GM12878 (cell line): ENCODE results near the gene RPS8. TPM values are rescaled to one million over a fixed set of nuclear protein-coding genes. Genes with fewer than 3 reads are reported as not detected.
A peak's percentile ranks its signal among the peaks of the same experiment; 100 is the strongest.

Source experiments
- BACH1 ChIP-seq: fragments of 450-650 bp; IDR thresholded peaks from 2 replicates; pipeline ENCODE4 v1.6.1; 2017; ENCODE audit warnings: mild to moderate bottlenecking, borderline replicate concordance
- CHD1 ChIP-seq: IDR thresholded peaks from 2 replicates; pipeline ENCODE4 v1.6.1; 2012; ENCODE audit warnings: low read depth, low read length, improper control_type of control experiment
- EED ChIP-seq: sonication (generic); IDR thresholded peaks from 2 replicates; pipeline ENCODE4 v1.6.1; 2016; ENCODE audit warnings: antibody characterized with exemption, low read depth
- HCFC1 ChIP-seq: fragments of 150-350 bp; IDR thresholded peaks from 2 replicates; pipeline ENCODE4 v1.6.1; 2014; ENCODE audit warnings: low read length
- HDGF ChIP-seq: fragments of 450-650 bp; IDR thresholded peaks from 2 replicates; pipeline ENCODE4 v1.6.1; 2016; ENCODE audit warnings: antibody characterized with exemption
- HSF1 ChIP-seq: fragments of 150-350 bp; IDR thresholded peaks from 2 replicates; pipeline ENCODE4 v1.6.1; 2014; ENCODE audit warnings: mild to moderate bottlenecking, low read depth, low read length
- IKZF1 ChIP-seq: fragments of 450-650 bp; conservative IDR thresholded peaks from 2 replicates; pipeline ENCODE4 v1.6.1; 2017; ENCODE audit warnings: antibody characterized with exemption, mild to moderate bottlenecking
- JUNB ChIP-seq: IDR thresholded peaks from 2 replicates; pipeline ENCODE4 v1.6.1; 2016; ENCODE audit warnings: antibody characterized with exemption, mild to moderate bottlenecking
- MYB ChIP-seq: fragments of 150-350 bp; IDR thresholded peaks from 2 replicates; pipeline ENCODE4 v1.6.1; 2014; ENCODE audit warnings: mild to moderate bottlenecking, low read depth, low read length, borderline replicate concordance
- NFYA ChIP-seq: IDR thresholded peaks from 2 replicates; pipeline ENCODE4 v1.6.1; 2011; ENCODE audit warnings: low read depth, mild to moderate bottlenecking, low read length, improper control_type of control experiment, borderline replicate concordance
- NR2C2 ChIP-seq: IDR thresholded peaks from 2 replicates; pipeline ENCODE4 v1.6.1; 2011; ENCODE audit warnings: borderline replicate concordance, low read depth; ENCODE audit not compliant: control insufficient read depth, insufficient read length
- NRF1 ChIP-seq: conservative IDR thresholded peaks from 2 replicates; pipeline ENCODE4 v1.6.1; 2011; ENCODE audit warnings: mild to moderate bottlenecking, low read depth, low read length, improper control_type of control experiment
- PAX8 ChIP-seq: fragments of 450-650 bp; IDR thresholded peaks from 2 replicates; pipeline ENCODE4 v1.6.1; 2017; ENCODE audit warnings: mild to moderate bottlenecking, moderate library complexity
- PKNOX1 ChIP-seq: fragments of 450-650 bp; IDR thresholded peaks from 2 replicates; pipeline ENCODE4 v1.6.1; 2016; ENCODE audit warnings: mild to moderate bottlenecking
- RAD21 ChIP-seq: IDR thresholded peaks from 2 replicates; pipeline ENCODE4 v1.6.1; 2011; ENCODE audit warnings: mild to moderate bottlenecking, low read depth, low read length, moderate library complexity; ENCODE audit not compliant: insufficient read depth
- RB1 ChIP-seq: fragments of 450-650 bp; formaldehyde crosslinking; IDR thresholded peaks from 2 replicates; pipeline ENCODE4 v1.6.1; 2017; ENCODE audit warnings: mild to moderate bottlenecking, borderline replicate concordance
- SMARCA5 ChIP-seq: fragments of 450-650 bp; IDR thresholded peaks from 2 replicates; pipeline ENCODE4 v1.6.1; 2017; ENCODE audit warnings: mild to moderate bottlenecking
- SREBF1 ChIP-seq: IDR thresholded peaks from 2 replicates; pipeline ENCODE4 v1.6.1; 2012; ENCODE audit warnings: mild to moderate bottlenecking, low read length
- YBX1 ChIP-seq: fragments of 450-650 bp; IDR thresholded peaks from 2 replicates; pipeline ENCODE4 v1.6.1; 2016; ENCODE audit warnings: antibody characterized with exemption
- ZBED1 ChIP-seq: IDR thresholded peaks from 2 replicates; pipeline ENCODE4 v1.6.1; 2016; ENCODE audit warnings: borderline replicate concordance
- ZBTB4 ChIP-seq: fragments of 450-650 bp; formaldehyde crosslinking; IDR thresholded peaks from 2 replicates; pipeline ENCODE4 v1.4.0; 2022; ENCODE audit warnings: mild to moderate bottlenecking, moderate library complexity
- polyA plus RNA-seq, 11 experiments: library from polyadenylated mRNA; depleted of rRNA in 4 of 11; unstranded in 6 of 11; stranded (reverse) in 5 of 11; fragments of >200 nt; fragmentation: Nextera tagmentation in 4 of 11; fragmentation: Illumina TruSeq in 1 of 11; extraction: Ambion mirVana in 4 of 11; extraction: Trizol in 1 of 11; gene quantifications; 1 replicate in 1 of 11; 2 replicates in 10 of 11; pipeline versions ENCODE4 v1.2.1 to v1.2.3, GENCODE V29; 2011 to 2016; ENCODE audit warnings: inconsistent platforms in 2 of 11, missing spikeins in 2 of 11, low read depth in 1 of 11
- total RNA-seq, 4 experiments: library from RNA; depleted of rRNA in 3 of 4; stranded (reverse); fragments of >200 nt in 3 of 4; fragmentation: Illumina TruSeq in 1 of 4; extraction: Trizol in 1 of 4; gene quantifications; 2 replicates each; pipeline versions ENCODE4 v1.2.1 to v1.2.3, GENCODE V29; 2013 to 2021
- TF ChIP-seq, protein P1 (sequence below): fragments of 450-650 bp; IDR thresholded peaks from 2 replicates; pipeline ENCODE4 v1.6.1; 2017; ENCODE audit warnings: mild to moderate bottlenecking, moderate library complexity

Gene RPS8
- total and polyA plus RNA-seq, 10 of the 15 experiments (the other 5 are each of a cell fraction or from before 2014, with no cell fraction given), result 1,296 to 3,461 (median 2,877) TPM

GRCh38 chr1:44730741-44731512 lies 44.4 kb upstream of the RPS8 start, which contains the start of gene RNU5D-1 (continued):
- TF ChIP-seq IKZF1, result peak; percentile 94
- no peak; the same call in none of the 2 replicates for TF ChIP-seq MYB
- no peak for TF ChIP-seq NFYA
- peak; percentile 17; the same call in 1 of the 2 replicates for TF ChIP-seq HCFC1
- TF ChIP-seq ZBED1, result peak; percentile 100
- TF ChIP-seq ZBTB4, result peak; percentile 99
- TF ChIP-seq RAD21, result peak; percentile 58
- peak; percentile 66 for TF ChIP-seq JUNB
- no peak for TF ChIP-seq HDGF
- TF ChIP-seq BACH1, result peak; percentile 99
- TF ChIP-seq, protein P1, sequence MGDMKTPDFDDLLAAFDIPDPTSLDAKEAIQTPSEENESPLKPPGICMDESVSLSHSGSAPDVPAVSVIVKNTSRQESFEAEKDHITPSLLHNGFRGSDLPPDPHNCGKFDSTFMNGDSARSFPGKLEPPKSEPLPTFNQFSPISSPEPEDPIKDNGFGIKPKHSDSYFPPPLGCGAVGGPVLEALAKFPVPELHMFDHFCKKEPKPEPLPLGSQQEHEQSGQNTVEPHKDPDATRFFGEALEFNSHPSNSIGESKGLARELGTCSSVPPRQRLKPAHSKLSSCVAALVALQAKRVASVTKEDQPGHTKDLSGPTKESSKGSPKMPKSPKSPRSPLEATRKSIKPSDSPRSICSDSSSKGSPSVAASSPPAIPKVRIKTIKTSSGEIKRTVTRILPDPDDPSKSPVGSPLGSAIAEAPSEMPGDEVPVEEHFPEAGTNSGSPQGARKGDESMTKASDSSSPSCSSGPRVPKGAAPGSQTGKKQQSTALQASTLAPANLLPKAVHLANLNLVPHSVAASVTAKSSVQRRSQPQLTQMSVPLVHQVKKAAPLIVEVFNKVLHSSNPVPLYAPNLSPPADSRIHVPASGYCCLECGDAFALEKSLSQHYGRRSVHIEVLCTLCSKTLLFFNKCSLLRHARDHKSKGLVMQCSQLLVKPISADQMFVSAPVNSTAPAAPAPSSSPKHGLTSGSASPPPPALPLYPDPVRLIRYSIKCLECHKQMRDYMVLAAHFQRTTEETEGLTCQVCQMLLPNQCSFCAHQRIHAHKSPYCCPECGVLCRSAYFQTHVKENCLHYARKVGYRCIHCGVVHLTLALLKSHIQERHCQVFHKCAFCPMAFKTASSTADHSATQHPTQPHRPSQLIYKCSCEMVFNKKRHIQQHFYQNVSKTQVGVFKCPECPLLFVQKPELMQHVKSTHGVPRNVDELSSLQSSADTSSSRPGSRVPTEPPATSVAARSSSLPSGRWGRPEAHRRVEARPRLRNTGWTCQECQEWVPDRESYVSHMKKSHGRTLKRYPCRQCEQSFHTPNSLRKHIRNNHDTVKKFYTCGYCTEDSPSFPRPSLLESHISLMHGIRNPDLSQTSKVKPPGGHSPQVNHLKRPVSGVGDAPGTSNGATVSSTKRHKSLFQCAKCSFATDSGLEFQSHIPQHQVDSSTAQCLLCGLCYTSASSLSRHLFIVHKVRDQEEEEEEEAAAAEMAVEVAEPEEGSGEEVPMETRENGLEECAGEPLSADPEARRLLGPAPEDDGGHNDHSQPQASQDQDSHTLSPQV, result no peak; the same call in 1 of the 2 replicates
- no peak for TF ChIP-seq SREBF1
- TF ChIP-seq SMARCA5, result no peak
- peak; percentile 84; the same call in 1 of the 2 replicates for TF ChIP-seq PAX8
- no peak; the same call in 1 of the 2 replicates for TF ChIP-seq PKNOX1
- peak; percentile 97 for TF ChIP-seq EED
- no peak for TF ChIP-seq YBX1
- TF ChIP-seq HSF1, result peak; percentile 43; the same call in 1 of the 2 replicates
- no peak for TF ChIP-seq CHD1
- TF ChIP-seq RB1, result no peak; the same call in 1 of the 2 replicates
- TF ChIP-seq NRF1, result no peak
- TF ChIP-seq NR2C2, result no peak
